CD4-positive, alpha-beta T cell treated with Interleukin-6 at 100 ng/mL for 8 hours (primary cell): Measurements from ENCODE around the gene CABYR.
"Not testable (repeated sequence)": the region's sequence is repeated elsewhere in the genome, so short reads cannot be mapped to it uniquely, and the experiment has no call there.

ENCODE experiments used
- DNase-seq: peaks from one replicate; pipeline ENCODE4 v3.0.0-alpha.2; 2020; ENCODE audit warnings: mixed read lengths, low spot score

CABYR gene

DNA sequence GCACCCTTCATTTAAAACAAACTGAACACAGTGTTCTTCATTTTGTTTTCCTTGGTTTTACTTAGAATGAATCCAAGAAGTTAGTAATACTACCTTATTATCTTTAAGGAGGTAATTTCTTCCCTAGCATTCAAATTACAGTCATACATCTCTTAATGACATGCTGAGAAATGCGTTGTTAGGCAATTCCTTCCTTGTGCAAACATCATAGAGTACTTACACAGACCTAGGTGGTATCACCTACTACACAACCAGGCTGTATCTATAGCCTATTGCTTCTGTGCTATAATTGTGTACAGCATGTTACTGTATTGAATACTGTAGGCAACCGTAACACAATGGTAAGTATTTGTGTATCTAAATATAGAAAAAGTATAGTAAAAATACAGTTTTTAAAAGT lies 8.4 kb upstream of the CABYR start:
- no peak for DNase-seq

DNA sequence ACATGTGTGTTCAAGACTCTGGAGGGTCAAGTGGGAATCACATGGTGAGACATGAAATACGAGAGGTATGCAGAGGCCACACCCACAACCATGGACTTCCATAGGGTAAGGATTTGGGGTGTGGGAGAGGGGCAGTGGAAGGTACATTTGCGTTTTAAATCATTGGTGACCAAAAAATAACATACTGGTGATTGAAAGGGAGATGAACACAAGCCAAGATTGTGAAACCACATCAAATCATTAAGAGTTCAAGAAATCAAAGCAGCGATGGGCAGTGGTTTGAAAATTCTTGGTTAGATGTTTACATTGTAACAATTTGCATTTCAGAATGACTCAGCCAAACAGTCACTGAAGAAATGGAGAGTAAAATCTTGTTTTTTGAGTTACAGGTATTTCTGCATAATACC lies 1.9 kb upstream of the CABYR start:
- DNase-seq = no peak

DNA sequence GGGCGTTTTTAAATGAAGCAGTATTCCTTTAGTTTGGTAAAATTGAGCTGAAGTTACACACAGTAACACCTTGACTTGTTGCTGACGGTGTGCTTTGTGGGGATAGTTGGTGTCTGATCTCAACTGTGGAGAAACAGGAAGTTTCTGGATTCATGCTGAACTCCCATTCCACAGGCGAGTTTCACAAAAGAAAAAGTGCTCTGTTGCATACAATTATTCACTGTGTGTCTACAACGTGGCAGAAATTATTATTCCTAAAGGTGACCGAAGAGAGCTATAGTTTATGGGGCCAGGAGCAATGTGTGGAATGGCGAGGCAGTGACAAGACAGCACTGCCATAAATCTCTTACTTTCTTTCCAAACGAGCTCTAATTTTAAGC lies 463 bp upstream of the CABYR start:
- DNase-seq = no peak

DNA sequence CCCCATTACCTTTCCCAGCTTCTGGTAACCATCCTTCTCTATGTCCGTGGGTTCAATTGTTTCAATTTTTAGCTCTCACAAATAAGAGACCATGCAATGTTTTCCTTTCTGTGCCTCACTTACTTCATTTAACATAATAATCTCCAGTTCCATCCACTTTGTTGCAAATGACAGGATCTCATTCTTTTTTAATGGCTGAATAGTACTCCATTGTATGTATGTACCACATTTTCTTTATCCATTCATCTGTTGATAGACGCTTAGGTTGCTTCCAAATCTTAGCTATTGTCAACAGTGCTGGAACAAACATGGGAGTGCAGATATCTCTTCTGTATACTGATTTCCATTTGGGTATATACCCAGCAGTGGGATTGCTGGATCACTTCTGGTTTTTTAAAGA lies 1.8 kb downstream of the CABYR start:
- DNase-seq = no peak

DNA sequence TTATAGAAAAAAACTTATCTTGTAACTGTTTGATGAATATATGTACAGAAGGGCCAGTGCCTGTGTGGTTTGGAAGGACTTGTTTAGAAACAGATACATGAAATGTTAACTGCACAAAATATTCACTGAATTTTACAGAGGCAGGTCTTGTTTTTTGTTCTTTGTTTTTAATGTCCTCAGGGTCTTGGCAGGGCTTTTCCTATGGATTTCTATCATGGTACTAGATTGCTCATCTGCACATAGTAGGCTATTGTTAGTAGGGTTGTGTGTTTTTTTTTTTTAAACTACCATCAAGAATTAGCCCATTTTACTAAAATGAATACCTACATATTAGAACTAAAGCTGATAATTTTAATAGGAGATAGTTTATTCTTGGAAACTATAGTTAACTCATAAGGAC lies 3.5 kb downstream of the CABYR start:
- no peak for DNase-seq

DNA sequence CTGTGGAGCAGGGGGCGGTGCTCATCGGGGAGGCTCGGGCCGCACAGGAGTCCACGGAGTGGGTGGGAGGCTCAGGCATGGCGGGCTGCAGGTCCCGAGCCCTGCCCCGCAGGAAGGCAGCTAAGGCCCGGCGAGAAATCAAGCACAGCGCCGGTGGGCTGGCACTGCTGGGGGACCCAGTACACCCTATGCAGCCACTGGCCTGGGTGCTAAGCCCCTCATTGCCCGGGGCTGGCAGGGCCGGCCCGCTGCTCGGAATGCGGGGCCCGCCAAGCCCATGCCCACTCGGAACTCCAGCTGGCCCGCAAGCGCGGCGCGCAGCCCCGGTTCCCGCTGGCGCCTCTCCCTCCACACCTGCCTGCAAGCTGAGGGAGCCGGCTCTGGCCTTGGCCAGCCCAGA lies 10.7 kb downstream of the CABYR start:
- not testable (repeated sequence) for DNase-seq

DNA sequence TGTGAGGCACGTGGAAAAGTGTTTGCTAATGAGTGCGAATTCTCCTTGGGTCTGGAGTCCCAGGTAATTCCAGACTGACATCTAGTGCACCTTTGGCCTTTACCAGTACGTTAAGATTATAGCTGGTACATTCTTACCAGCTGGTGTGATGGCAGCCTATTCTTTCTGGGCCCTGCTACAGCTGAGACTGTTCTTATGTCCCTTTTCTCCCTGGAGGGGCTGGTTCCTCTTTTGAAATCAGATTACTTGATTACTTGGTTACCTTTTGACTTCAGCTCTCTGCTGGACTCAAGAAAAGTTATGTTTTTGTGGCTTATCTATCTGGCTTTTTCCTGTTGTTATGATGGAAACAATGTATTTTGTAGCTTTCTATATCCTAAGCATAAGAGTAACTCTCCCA lies 14.5 kb downstream of the CABYR start:
- DNase-seq = no peak

DNA sequence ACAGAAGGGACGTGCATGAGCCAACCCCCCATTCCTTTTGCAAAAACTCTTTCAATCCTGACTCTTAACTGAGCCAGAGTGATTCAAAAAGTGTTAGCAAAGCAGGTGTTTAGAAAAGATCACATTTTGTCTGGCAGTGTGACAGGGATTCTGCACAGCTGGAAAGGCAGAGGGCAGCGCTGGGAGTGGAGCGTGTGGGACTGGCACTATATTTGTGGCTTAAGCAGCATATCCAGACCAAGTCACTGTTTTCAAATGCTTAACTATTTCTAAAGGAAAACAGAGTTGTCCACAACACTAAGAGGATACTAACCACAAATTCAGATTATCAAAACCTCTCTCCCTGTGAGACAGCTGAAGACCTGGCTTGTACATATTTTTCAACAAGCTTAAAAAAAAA lies 19.0 kb downstream of the CABYR start:
- no peak for DNase-seq

DNA sequence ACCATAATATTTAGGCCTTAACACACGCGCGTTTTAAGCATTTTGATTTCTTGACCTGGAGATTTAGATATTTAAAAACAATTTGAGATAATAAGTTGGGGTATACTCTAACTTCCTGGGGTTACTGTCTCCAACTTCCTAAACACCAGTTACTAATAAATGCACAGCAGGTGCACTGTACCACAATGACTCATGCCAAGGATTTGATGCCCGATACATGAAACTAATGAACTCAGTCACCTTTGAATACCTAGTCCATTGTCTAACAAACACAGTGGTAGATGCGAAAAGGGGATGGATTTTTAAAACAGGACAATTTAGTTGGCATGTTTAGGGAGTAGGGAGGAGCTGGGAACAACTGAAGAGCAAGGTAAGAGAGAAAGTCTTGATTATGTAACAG lies 21.2 kb downstream of the CABYR start:
- DNase-seq = no peak

DNA sequence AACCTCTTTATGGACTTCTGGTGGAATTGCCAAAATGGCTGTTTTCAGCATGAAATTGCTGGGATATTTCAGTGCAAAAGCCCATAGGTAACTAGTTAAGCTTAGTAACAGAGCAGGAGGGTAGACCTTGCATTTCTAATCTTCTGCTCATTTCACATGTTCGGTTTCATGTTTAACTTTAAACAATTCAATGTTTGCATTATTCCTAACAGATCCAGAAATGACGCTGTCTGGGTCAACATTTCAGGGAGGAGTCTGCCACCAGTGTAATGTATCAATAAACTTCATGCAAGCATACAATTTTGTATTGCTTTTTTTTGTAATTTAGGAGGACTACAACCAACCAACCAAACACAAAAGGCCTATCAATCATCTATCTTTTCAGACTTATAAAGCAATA lies 22.4 kb downstream of the CABYR start:
- no peak for DNase-seq

DNA sequence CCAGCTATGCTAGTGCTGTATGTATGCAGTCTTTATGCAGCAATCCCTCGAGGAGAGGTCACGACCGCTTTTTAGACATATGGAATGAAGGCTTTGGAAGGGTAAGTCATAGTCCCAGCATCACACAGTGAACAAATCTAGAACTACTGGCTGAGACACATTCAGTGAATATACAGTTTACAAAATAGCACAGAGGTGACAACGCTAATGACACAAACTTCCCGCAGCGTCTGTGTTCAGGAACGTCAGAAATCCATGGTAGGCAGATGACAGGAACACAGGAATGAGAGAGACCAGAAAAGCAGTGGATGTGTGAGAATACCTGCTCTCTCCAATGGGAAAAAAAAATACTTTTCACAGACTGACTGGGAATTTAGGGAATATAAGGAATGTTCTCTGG lies 29.6 kb downstream of the CABYR start:
- no peak for DNase-seq

DNA sequence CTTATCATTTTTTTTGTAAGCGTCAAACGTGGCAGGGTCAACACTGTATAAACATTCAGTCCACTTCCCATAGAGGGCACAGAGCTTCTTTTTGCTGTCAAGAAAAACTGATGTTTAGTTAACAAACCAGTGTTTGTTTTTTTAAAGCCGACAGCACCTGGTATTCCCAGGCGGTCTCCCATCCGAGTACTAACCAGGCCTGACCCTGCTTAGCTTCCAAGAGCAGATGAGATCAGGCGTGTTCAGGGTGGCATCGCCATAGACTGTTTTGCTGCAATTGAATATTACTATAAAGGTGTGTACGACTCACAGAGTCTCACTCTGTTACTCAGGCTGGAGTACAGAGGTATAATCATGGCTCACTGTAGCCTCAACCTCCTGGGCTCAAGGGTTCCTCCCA lies 31.5 kb downstream of the CABYR start:
- DNase-seq = no peak

DNA sequence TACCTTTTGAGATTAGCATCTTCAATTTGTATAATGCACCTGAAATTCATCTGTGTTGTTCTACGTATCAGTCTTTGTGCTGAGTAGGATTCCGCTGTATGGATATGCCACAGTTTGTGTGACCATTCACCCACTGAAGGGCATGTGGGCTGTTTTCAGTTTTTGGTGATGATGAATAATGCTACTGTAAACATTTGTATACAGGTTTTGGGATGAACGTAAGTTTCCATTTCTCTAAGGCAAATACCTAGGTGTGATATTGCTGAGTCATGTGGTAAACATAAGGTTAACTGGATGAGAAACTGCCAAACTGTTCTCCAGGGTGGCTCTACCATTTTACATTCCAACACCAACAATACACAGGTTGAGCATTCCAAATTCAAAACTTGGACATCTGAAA lies 35.1 kb downstream of the CABYR start:
- no peak for DNase-seq

DNA sequence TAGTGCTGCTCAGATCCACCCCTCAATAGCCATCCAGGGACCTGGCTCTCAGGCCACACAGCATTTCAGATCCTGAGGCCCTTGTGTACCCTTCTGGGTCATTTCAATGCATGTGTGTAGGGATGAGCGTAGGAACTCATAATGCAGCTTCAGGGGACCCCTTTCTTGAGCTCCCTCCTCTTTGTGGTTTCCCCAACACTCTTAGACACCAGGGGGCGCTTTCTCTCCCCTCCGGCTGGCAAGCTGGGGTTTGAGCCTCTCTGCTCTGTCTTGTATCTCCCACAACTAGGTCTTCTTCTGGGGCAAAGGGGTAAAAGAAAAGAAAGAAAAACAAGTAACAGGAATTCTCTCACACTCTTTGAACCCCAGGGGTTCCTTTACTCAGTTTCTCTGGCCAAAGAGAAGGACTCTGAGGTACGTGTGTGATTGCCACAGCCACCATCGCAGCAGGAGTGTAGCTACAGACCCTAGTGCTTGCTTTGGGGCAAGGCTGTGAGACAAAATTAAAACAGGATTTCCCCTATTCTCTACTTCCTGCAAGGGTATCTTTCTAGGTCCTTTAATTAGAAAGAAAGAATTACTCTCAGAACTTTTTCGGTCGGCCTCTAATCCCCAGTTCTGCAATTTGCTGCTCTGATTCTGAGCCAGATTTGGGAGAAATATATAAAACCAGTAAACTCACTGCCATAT lies 38.0 kb downstream of the CABYR start:
- peak; percentile 6 for DNase-seq

DNA sequence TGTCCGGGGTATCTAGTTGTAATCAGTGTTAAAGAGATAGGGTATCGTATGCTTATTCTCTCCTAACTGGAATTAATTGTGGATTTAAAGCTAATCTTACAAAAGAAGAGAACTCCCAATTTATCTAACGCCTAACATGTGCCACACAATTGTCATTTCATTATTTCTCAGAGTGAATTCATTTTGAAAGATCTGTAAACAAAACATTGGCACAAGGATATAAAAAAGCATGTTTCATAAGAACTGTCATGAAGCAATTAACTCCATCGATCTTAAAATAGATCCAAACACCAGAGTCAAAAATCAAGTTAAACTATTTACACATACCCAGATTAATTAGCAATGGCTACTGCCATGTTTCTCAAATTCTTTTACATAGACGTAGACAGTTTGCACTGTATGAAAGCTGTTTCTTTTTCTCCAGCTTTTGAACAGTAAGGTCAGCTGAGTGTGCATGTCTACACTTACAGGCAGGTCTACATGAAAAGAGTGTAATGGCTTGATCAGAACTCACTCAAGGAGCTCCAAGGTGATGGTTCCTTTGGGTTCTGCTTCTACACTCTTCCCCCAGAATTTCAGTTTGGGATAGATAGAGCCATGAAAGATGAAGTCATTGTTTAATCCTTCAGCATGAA lies 38.8 kb downstream of the CABYR start:
- DNase-seq = no peak

DNA sequence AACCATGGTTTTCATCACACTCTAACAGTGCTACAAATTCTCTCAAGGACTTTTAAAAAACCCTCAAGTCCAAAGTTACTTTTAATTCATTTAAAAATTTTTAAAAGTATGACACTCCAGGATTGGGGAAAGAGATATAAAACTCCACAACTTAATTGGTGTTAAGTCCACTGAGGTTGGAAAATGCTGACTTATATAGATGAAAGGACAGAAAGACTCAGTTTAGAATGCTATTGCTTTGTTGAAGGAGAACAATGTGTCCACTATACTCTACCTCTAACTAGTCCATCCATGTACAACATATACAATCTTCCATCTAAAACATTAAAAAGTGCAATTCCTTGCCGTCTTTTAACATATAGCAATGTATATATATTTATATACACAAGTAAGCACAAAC lies 41.2 kb downstream of the CABYR start:
- DNase-seq = no peak

DNA sequence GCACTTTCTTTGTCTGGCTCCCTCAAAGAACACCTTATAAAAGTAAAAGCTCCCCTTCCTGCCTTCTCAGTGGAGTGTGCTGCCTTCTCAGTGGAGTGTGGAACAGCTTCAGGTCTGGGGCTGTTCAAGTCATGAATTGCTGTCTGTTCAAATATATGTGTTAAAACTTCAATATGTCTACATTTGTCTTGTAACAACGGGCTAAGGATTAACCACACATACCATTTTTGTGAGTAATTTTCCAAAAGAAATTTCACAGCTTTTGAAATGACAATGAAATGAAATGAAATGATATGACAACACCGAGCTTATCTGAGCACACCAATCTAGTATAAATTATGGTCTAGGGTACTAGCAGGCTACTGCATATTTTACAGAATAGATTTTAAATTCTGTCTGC lies 42.9 kb downstream of the CABYR start:
- DNase-seq = no peak

DNA sequence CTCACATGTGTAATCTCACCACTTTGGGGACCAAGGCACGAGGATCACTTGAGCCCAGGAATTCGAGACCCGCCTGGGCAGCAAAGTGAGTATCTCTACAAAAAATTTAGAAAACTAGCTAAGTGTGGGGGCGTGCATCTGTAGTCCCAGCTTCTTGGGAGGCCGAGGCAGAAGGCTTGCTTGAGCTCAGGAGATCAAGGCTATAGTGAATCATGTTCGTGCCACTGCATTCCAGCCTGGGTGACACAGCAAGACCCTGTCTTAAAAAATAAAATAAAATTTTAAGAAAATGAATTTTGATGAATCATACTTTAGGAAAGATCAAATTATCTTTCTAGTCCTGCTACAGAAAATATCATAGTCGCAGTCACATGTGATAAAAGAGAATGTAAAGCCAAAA lies 46.9 kb downstream of the CABYR start:
- no peak for DNase-seq

DNA sequence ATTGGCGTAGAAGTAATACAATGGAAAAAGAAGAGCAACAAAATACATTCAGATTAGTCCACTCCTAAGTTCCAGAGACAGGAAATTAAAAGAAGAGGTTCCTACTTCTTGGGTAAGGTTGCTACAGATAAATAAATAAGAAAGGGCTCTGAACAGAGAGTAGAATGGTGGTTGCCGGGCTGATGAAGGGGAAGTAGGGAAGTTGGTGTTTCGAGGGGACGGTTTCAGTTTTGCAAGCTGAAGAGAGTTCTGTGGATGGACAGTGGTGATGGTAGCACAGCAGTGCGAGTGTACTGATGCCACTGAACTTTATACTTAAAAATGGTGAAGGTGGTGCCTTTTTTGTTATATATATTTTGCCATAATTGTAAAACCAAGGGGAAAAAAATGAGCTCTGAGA lies 48.2 kb downstream of the CABYR start:
- no peak for DNase-seq

DNA sequence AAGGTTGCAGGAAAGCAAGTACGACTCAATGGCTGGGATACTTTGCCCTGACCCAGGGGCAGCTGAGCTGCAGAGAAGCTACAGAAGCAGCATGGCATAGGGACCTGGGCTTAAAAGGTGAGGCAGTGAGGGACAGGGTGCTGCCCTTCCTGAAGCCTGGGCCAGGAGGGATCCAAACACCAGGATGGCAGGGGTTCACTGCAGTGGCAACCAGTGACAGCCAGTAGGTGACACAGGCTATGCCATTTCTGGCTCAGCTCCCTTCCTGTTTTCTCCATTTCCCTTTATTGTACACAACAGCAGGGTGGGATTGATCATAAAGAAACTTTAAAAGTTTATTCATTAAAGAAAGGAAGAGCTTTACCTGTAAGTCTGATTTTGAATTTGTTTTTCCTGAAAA lies 48.8 kb downstream of the CABYR start:
- DNase-seq = no peak

DNA sequence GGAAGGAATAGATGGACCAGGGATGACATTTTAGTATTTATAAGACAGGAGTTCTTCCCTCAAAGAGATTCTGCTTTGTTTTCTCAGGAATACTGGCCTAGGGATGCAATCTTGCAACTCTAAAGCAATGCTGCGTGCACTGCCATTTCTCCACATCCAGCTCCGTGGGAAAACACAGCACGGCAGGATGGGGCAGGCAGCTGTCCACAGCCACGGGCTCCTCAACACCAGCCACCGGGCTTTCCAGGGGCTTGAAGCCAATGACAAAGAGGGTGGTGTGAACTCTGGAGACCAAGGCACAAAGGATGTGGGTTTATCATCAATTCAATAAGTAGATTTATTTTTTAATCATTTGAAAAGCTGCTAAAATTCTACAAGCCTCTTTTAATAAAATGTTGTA lies 49.3 kb downstream of the CABYR start:
- DNase-seq = no peak

DNA sequence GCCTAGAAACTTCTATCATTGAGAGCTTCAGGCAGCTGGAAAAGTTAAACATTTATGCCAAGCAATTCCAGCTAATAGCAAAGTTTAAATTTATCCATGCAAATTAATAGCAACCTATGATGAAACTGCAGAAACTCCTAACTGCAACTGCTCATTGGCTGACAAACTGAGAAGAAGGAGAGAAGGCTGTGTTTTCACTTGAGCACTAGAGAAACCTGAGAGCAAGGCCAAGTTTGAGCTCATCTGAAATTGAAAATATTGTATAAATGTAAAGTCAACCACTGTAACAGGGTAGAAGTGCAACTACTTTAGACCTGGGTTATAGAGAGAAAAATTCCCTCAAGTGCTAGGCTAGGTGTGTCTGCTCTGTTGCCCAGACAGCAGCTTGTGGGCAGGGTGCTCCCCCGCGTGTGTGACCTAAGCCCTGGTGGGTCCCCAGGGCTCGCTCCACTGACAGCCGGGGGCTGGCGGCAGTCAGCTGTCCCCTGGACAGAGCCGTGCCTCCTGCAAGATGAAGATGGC lies 50.2 kb downstream of the CABYR start:
- DNase-seq = no peak

DNA sequence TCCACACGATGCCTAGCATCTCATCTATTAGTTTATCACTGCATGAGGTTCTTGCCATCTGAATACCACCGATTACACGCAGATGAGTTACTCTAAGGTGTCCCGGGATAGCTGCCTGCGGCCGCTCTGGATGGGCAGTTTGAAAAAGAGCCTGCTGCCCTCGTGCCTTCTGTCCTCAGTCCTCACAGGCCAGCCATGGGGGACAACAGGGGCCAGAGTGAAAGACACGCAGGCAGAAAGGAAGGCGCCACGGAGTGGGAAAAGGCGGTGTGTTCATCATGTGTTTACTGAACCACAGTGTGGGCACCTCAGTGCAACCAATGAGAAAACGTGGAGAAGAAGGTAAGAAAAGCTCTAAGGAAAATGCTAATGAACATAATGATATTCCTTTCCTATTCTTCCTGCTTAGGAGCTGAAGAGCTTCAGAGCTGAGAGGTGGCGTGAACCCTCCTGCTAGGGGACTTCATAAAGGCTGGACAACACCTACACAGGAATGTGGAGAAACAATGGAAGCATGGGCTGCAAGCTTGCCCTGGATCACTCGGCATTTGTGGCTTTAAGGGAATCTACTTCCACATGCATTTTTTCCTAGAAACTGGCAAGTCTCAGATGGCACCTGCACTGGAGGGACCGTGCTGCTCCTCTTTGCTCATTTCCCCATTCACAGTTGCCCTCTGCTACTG lies 50.9 kb downstream of the CABYR start:
- DNase-seq = no peak

DNA sequence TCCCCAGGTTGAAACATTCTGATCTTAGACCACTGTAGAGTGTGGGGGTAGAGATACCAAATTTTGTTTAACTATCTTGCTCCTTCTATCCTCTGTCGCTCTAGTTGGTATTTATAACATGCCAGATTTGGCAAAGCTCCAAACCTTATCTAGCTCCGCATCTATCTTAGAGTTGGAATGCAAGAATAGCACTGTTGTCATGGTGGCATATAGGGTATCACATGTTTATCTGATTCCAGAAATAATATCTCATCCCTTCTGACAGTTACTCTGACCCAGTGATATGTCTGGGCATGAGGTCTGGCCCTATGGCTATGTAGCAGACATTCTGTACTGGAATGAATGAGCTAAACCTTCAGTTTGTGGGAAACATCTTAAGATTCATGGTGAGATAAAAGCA lies 51.7 kb downstream of the CABYR start:
- no peak for DNase-seq
